Left hindlimb (tissue), 1 donor: Measurements from ENCODE around the gene COL18A1.
A peak's percentile ranks its signal among the peaks of the same experiment; 100 is the strongest.

Source experiments
- DNase-seq: peaks from one replicate; pipeline ENCODE4 v3.0.0-alpha.2; 2018

COL18A1 gene

DNA sequence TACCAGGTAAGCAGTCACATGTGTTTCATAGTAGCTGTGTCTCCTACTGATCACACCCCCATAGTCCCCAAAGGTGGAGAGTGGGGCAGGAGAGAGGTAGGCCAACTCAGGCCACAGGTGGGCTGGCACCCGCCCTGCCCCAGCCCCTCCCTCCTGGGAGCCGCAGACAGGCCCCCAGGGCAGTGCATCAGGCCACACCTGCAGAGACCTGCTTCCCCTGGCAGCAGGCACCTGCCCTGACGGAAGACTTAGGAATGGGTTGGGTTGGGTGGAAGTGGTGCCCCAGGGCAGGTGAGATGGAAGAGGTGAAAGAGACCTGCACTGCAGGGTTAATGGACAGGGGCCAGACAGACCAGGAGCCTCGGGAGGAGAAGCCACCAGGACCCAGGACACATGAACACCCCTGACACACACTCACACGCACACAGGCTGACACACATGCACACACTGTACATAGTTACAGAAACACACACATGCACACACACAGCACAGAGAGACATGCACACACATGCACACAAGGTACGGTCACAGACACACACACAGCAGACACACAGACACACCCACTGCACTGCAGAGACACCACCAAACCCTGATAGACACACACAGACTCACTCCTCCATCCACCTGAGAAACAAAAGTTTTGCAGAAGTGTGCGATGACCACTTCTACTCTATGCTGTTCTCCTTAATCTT, 1.7 kb upstream of the COL18A1 start:
- DNase-seq: peak; percentile 25

DNA sequence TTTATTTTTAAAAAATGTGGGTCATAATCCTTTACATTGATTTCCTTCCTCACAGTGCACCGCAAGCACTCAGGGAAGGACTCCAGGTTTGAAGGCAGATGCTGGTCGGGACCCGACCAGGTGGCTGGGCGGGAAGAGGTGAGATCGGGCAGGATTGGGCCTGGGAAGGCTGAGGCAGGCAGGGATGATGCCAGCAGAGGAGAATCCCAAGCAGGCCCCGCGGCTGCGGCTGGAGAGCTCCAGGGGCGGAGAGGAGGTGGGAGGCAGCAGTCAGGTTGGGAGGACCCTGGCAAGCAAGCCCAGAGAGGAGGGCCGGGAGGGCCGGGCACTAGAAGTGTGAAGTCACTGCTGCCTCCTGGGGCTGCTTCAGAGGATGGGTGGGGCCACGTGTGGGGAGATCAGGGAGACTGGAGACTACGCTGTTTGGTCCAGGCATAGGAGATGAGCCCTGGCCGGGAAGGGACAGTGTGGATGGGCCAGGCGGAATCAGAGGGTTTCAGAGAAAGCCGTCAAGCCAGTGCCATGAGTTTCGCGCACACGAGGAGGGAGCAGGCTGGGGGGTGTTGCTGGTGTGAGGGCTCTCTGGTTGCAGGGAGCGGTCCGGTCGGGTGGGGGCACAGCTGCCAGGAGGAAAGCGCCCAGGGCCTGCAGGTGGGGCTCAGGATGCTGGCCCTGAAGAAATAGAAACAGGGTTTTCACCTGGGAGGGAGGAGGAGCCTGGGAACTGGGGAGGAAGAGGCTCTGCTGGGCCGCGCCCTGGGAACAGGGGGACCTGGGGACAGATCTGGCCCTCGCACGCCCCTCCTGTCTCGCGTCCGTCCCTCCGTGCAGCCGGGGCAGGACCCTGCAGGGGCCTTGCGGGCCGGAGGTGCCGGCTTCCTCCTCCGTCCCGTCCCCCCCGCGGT, 888 bp upstream of the COL18A1 start:
- peak; percentile 68 for DNase-seq

DNA sequence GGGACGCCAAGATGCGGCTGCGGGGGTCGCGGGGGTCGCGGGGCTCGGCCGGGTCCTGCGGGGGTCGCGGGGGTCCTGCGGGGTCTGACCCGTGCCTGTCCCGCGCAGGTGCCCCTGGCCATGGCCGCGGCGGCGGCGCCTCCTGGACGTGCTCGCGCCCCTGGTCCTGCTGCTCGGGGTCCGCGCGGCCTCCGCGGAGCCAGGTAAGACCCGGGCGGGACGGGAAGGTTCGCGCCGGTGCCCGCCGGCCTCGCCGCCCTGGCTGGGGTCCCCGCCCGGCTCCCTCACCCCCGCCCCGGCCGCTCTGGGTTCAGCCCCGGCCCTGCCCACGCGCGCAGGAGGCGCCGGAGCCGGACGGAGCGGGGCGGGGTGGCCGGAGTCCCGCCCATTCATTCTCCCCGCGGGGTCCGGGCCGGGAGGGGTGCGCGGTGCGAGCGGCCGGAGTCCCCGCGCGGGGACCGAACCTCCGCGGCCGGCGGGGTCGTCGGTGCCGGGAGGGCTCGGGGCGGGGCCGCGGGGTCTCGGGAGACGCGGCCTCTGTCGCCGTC, 380 bp downstream of the COL18A1 start:
- DNase-seq: peak; percentile 53

DNA sequence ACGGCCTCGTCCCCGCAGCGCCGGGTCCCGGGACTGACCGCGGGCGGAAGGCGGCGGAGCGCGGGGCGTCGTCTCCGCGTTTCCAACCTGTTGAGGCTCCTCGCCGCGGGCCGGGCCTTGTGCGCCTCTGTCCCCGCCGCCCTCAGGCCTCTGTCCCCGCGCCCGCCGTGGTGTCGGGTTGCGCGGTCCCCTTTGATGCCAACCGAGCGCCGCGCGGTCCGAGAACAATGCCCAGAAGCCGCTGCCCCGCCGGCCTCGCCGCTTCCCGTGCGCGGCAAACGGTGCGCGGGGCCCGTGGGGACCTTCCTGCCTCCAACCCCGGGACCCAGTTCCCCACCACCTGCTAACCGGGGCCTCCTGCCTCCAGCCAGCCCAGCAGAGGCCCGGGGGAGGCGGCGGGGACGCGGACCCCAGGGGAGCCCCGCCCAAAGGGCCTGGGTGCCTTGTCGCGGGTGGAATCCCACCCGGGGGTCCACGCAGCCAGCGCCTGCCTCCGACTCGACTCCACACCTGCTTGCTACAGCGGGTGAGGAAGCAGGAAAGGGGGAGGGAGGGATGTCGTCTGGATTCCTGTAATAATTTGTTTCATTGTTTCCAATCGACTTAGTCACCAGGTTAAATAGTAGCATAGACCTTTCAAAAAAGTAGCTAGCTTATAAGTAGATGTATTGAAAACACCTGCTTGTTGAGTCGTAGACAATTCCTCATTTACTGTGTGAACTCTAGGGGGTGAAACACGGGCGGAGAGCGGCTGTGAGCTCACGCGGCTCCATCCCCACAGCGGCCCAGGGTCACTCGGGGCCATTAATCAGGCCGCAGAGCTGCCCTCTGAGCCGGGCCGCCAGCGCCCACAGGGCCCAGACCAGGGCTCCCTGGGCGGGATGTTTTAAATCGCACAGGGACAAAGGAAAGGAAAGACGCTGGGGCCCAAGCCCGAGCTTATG, 1.1 kb downstream of the COL18A1 start:
- peak; percentile 43 for DNase-seq

DNA sequence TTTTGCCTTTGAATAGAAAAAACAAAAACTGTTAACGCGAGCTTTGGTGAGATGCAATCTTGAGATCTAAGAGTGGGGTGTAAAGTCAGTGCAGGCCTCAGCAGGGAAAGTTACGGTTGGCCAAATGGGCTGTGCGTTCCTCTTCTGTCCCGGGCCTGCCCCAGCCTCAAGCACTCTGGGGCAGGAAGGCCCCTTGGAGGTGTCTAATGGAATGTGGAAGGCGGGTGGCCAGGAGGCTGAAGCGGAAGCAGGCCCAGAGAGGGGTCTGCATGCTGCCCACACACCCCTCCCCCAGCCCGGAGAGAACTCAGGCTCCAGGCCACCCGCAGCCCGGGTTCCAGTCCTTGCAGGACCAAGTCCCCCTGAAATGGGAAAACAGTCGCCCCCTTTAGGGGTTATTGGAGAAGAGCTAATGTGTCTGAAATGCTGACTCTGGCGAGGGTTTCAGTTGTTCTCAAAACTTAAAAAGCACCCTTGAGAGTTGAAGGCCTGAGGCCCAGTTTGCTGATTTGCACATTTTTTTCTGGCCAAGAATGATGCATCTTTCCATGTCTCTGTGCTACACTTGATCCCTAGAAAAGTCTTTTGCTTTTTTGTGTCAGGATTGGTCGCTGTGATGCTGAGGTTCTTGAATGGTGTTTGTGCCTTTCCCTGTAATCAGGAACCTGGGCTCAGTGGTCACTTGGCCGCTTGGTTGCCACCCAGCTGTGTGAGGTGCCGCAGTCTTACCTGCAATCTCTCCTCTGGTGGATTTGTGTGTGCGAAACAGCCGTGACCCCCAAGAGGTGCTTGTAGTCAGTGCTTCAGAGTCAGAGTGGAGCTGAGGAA, 2.0 kb downstream of the COL18A1 start:
- DNase-seq: peak; percentile 49

DNA sequence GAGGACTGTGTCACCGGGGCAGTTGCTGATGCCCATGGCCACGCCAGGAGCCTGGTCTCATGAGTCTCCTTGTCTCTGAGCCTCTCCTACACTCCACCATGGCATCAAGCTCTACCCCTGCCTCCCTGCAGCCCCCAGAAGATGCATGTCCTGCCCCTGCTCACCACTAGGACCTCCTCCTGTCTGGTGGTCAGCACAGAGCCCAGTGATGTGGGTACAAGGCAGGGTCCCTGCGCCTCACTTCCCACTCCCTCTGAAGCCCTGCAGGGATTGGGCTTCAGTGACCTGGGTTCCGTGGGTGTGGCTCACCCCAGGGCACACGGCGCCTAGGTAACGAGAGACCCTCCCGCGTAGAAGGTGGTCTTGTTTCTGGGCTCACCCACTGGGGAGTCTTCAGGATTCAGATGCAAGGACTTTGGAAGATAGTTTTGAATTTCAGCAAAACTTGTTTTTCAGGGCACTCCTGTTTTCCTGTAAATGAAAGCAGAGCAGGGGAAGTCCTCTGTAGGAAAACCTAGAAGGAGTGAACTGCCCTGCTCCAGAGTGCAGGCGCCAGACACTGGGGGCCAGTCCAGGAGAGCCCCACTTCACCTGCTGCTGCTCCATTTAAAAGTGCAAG, 2.8 kb downstream of the COL18A1 start:
- DNase-seq: peak; percentile 20

DNA sequence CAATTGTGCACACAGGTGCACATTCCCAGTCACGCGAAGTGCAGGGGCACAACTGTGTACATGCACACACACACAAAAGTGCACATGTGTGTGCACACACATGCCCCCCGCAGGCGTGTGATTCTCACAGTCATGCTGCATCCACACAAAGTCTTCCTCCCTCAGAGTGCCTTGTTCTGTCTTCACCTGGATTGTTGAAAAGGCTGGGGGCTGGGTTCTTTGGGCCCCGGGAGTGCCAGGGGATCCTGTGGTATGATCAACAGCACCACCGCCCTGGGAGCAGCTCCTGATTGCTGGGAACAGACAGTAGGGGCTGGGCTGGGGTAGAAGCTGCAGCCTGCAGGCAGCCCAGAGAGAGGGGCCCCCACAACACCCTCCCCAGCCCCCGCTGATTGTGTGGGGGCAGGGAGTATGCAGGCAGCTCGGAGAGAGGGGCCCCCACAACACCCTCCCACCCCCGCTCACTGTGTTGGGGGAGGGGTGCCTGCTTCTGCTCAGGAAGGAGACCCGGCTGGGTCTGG, 3.4 kb downstream of the COL18A1 start:
- peak; percentile 23 for DNase-seq

DNA sequence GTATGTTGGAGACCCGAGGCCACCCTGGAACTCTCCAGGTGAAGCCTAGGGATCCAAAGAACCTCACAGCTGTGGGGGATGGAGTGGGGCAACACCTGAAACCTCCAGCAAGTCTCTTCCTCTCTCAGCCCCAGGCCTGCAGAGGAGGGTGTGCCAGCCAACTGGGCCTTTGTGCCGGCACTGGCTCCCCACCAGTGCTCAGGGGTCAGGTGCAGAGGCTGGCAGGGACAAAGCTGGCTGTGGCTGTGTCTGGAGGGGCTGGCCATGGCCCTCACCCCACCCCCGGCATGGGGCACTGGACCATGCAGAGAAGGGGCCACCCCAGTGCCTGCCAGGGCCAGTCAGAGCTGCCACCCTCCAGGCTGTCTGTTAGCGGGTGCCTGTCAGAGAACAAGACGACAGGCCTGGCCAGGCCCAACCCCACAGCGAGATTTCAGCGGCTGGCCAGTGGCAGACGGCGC, 3.9 kb downstream of the COL18A1 start:
- DNase-seq: peak; percentile 28

DNA sequence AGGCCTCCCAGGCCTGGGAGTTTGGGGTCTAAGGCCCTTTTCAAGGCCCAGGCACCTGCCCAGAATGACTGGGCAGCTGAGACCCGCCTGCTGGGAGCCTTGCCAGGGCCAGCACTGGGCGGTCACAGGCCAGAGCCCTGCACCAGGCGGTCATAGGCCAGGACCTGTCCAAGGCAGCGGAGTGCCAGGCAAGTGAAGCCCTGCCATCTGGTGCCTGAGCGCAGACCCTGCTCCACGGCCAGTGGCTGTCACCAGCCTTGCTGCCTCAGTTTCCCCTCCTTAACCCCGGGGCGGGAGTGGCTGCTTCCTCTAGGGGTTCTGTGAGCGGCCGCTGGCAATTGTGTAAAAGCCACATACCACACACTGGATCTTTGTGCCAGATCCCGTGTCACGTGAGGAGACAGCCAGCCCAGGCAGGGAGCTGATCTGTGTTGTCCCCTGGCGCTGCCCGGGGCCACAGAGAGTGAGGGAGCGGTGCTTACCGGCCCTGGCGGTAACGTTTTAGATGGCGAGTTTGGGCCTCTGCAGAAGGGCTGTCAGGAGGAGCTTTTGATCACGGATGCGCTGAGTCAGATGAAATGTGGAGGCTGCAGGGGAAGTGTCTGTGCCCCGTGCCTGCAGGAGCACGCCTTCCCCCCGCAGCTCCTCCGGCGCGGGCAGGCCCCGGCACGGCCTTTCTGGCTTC, 4.6 kb downstream of the COL18A1 start:
- peak; percentile 32 for DNase-seq

DNA sequence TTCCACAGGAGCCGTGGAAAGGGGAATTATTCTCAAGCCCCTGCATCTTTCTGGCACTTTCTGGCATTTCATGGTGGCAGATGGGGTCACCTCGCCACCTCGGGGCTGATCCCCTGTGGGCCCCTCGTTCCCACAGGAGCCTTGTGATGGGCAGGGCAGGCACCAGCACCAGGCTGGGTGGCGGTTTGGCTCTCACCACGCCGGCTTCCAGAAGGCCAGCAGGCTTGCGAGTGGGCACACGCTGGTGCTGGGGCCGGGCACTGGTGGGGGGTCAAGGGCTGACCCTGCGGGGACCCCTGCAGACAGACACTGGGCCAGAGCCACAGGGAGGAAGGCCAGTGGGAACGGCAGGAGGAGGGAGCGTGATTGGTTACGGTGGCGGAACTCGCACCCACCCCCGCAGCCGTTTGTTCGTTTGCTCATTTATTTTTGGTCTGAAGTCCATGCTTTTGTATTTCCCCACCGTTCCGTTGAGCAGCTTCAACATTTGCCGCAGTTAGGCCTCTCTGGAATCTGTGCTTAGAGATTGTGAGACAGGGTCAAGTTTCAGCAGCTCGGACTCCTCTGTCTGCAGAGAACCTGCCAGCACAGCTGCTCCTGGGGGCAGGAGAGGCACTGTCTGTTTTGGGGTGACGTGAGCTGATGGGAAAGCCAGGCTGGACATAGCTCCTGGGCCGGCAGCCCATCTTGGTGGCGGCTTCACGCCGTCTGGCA, 5.3 kb downstream of the COL18A1 start:
- DNase-seq: peak; percentile 60

DNA sequence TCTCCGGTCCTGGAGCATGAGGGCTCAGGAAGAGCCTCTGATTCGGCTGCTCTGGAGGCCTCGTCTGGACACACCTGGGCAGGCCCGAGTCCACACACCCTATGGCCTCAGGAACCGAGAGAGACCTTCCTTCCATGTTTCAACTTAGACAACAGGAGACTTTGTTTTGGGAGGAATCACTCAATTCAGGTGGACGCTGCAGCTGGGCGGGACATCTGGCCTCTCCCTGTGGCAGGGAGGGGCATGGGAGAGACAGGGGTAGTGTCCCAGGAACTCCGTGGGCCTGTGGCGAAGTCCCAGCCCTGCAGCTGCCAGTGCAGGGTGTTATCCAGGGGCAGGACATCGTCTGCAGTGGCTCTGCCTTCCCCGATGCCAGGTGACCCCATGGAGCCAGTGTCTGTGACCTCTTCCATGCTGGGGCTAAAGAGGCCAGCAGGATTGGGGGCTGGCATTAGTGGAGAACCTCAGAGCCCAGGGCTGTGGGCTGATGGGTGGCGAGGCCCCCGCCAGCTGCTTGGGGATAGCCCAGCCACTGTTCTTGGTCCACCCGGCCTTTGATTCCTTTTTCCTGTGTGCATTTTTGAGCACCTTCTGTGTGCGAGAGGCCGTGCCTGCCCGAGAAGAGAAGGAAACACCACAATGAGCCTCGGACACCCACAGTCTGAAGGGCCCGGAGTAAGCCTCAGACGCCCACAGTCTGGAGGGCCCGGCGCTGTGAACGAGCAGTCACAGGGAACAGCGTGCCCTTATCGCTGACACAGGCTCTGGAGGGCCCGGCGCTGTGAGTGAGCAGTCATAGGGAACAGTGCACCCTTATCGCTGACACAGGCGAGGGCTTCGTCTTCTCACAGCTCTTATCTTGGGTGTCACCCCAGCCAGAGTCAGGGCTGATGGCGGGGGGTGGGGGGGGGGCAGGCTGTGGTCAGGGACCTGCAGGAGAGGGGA, 6.2 kb downstream of the COL18A1 start:
- peak; percentile 29 for DNase-seq

DNA sequence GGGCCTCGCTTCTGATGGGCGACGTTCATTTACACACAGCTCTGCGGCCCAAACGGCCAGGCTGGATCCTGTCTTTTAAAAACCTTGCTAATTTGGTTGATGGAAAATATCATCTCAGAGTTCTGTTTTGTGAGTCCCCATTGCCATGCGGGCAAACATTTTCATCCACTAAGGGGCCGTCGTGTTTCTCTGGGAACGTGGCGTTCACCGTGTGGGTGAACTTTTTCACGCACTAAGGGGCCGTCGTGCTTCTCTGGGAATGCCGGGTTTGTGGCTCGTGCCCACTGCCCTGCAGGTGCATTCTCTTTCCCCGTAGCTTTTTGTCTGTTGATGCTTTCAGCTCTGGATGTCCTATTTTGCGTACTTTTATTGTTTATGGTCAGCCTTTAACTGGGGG, 6.8 kb downstream of the COL18A1 start:
- DNase-seq: peak; percentile 7

DNA sequence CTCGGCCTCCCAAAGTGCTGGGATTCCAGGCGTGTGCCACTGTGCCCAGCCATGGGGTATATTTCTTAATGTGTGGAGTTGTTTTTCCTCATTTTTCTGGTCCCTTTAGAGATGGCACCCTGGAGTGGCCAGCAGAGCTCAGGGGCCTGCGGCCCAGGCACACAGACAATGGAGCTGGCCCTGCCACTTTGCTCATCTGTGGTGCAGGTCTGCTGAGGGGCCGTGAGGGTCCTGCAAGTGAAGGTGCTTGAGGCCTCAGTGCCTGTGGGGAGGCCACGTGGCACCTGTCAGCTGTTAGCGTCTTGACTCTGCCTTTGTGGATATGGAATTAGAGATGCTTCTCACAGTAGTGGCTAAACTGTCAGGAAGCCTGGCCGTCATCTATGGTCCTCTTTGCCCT, 7.5 kb downstream of the COL18A1 start:
- no peak for DNase-seq

DNA sequence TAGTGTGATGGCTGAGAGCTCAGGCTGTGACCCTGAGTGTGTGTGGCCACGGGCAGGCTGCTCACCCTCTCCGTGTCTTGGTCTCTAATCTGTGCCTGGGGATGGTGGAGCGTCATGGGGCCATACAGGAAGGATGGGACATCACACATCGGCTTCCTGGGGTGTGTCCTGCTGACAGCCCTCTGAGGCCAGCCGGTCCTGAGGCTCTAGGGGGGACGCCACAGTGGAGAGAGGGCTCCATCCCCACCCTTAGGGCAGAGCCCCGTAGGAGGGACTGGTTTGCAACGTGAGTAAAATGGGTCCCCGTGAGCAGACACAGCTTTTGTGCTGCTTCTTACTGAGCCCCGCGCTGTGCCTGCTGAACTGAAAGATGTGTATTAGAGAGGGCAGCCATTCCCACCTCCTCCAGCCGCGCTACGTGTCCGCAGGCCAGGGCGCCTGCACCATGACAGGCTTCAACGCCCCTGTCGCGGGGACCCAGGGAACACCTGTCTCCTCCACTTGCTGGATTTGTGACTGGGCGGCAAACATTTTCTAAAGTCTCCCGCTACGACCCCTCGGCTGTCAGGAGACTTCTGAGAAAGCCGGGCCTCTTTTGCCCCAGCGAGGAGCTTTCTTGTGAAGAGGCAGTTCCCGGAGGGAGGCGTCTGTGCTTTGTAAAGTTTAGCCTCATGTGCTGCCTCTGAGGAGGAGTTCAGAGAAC, 8.1 kb downstream of the COL18A1 start:
- DNase-seq: peak; percentile 19

DNA sequence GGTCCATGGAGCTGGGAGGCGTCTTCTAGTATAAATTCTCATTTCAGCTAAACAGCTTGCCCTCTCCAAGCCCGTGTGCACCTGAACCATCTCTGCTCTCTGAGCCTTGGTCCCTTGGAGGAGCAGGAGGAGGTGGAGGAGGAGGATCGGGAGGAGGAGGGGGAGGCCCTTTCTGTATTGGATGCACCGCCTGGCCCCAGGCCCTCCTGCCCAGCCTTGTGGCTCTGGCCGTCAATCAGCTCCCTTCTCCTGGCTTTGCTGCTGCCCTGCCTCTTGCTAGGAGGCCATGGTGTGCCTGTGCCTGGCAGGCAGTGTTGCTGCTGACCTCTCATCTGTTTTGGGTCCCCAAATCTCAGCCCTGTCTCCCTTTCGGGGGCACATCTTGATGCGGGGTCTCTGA, 9.0 kb downstream of the COL18A1 start:
- peak; percentile 6 for DNase-seq

DNA sequence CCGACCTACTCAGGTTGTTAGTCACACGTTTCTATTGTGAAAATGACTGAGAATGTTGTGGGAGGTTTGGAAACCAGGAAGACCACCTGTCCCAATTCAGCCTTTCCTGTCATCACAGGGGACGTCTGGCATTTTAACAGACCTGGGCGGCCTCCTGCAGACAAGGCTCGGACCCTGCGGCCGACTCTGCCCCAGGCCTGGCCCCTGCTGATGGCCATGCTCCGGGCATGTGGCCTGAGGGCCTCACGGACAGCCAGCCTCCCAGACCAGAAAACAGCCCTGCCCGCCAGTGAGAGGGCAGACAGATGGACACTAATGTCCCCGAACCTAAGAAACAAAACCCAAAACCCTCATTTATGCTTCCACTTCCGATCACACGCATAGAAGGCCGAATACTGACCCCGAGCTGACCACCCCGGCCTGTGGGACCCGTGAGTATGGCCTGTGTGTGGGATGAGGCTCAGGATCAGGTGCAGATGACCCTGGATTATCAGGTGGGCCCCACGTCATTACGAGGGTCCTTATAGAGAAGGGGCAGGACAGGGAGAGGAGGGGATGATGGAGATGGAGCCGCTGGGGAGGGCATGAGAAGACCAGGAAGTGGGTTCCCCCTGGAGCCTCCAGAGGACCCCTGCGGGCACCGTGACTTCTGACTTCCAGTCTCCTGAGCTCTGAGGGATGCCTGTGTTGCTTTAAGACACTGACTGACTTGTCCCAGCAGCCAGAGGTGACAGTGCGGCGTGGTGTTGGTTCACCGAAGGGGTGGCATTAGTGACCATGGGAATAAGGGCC, 9.6 kb downstream of the COL18A1 start:
- DNase-seq: peak; percentile 4
